CD4-positive, CD25-positive, alpha-beta regulatory T cell (primary cell): ENCODE data around the gene WIF1. TPM values are rescaled to one million over a fixed set of nuclear protein-coding genes. Genes with fewer than 3 reads are reported as not detected.

Experiments
- ATAC-seq, 2 donors: fragments of 150-1000 bp; cut with Tn5 transposase; one replicate each; pipeline ENCODE4 v1.10.0; 2021; ENCODE audit warnings: low read depth in 2 of 2, moderate number of reproducible peaks in 2 of 2, moderate library complexity in 1 of 2
- DNase-seq, 3 donors: peaks; one replicate each; pipeline versions ENCODE4 v3.0.0 to v3.0.0-alpha.2; 2012 to 2022; ENCODE audit warnings: mixed read lengths in 1 of 3
- H3K27ac ChIP-seq: one replicate; pipeline ENCODE4 v1.7.0; 2013; ENCODE audit warnings: mild to moderate bottlenecking, low read length; ENCODE audit not compliant: insufficient read depth, poor library complexity, severe bottlenecking
- H3K27me3 ChIP-seq: one replicate; pipeline ENCODE4 v1.7.0; 2013; ENCODE audit warnings: low read length; ENCODE audit not compliant: control insufficient read depth, insufficient read depth
- H3K36me3 ChIP-seq: one replicate; pipeline ENCODE4 v1.7.0; 2013; ENCODE audit warnings: mild to moderate bottlenecking, low read length, moderate library complexity; ENCODE audit not compliant: control insufficient read depth, insufficient read depth
- H3K4me1 ChIP-seq: 2 replicates; pipeline ENCODE4 v1.7.0; 2013; ENCODE audit warnings: mild to moderate bottlenecking, low read length; ENCODE audit not compliant: insufficient read depth, control insufficient read depth, poor library complexity, severe bottlenecking
- H3K4me3 ChIP-seq: one replicate; pipeline ENCODE4 v1.7.0; 2013; ENCODE audit warnings: low read depth, mild to moderate bottlenecking, low read length, moderate library complexity
- H3K9me3 ChIP-seq, 2 experiments: 1 replicate in 1 of 2; 2 replicates in 1 of 2; pipeline ENCODE4 v1.7.0; 2013; ENCODE audit warnings: low read length in 2 of 2, mild to moderate bottlenecking in 1 of 2, moderate library complexity in 1 of 2; ENCODE audit not compliant: control insufficient read depth in 2 of 2
- H3K27ac Mint-ChIP-seq, 3 donors: one replicate each; pipeline ENCODE4 v1.8.0; 2020 to 2022; ENCODE audit warnings: mild to moderate bottlenecking in 3 of 3, mixed read lengths in 3 of 3, moderate library complexity in 2 of 3
- H3K27me3 Mint-ChIP-seq: one replicate; pipeline ENCODE4 v1.8.0; 2022; ENCODE audit warnings: mild to moderate bottlenecking, mixed read lengths
- H3K36me3 Mint-ChIP-seq: one replicate; pipeline ENCODE4 v1.8.0; 2020; ENCODE audit warnings: mixed read lengths
- H3K4me1 Mint-ChIP-seq, 4 donors: one replicate each; pipeline ENCODE4 v1.8.0; 2020 to 2022; ENCODE audit warnings: mixed read lengths in 4 of 4, mild to moderate bottlenecking in 1 of 4
- H3K4me3 Mint-ChIP-seq, 4 donors: one replicate each; pipeline ENCODE4 v1.8.0; 2020 to 2022; ENCODE audit warnings: mild to moderate bottlenecking in 4 of 4, mixed read lengths in 4 of 4, moderate library complexity in 3 of 4
- H3K9me3 Mint-ChIP-seq, 7 donors: one replicate each; pipeline ENCODE4 v1.8.0; 2020 to 2022; ENCODE audit warnings: mixed read lengths in 7 of 7, mild to moderate bottlenecking in 3 of 7, moderate library complexity in 2 of 7
- polyA plus RNA-seq, 4 donors: library from polyadenylated mRNA; unstranded; fragments of 300-500 nt; fragmentation: Illumina TruSeq; gene quantifications; one replicate each; pipeline ENCODE4 v1.2.3, GENCODE V29; 2021
- total RNA-seq: library from RNA; stranded (reverse); gene quantifications from one replicate; pipeline ENCODE4 v1.2.3, GENCODE V29; 2022

The WIF1 gene
- total and polyA plus RNA-seq, 5 donors from 2014 or later, result not detected

DNA sequence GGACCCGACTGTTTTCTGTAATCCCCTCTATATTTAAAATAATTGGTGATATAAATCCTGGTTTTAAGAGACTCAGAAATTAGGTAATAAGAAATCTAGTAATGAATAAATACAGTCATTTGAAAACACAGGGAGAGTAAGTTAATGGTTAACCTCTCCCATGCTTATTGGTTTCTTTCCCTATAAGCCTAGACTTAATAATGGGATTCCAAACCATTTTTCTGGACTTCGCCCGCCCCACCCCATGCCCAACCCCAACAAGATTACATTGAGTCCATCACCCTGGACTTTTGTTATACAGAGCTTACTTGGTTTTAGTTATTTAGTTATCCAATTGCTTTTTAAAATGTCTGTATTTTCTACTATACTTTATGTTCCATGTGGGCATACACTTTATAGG lies 98.7 kb downstream of the WIF1 start:
- Histone ChIP-seq H3K27me3 (no peaks in the 10 kb centered on the region), H3K4me3 (no peak overlapping the region), H3K4me1 (no peaks in the 10 kb centered on the region), H3K9me3 (no peaks in the 10 kb centered on the region), H3K27ac (no peak overlapping the region), H3K36me3 (no peaks in the 10 kb centered on the region)
- DNase-seq, result no peak
- Mint-ChIP-seq H3K27ac (no peak overlapping the region), H3K36me3 (no peaks in the 10 kb centered on the region), H3K9me3 (peaks cover 0 to 4% (median 0%) of the 10 kb centered on the region in 7 donors), H3K27me3 (peaks cover 5% of the 10 kb centered on the region), H3K4me1 (no peaks in the 10 kb centered on the region), H3K4me3 (no peak overlapping the region)
- ATAC-seq, result no peak

GRCh38 chr12:65019696-65020234 lies 101.3 kb downstream of the WIF1 start:
- Mint-ChIP-seq H3K9me3 (peaks cover 0 to 4% (median 0%) of the 10 kb centered on the region in 7 donors), H3K36me3 (no peaks in the 10 kb centered on the region), H3K27ac (no peak overlapping the region), H3K27me3 (peaks cover 5% of the 10 kb centered on the region), H3K4me1 (no peaks in the 10 kb centered on the region), H3K4me3 (no peak overlapping the region)
- Histone ChIP-seq H3K9me3 (no peaks in the 10 kb centered on the region), H3K27ac (no peak overlapping the region), H3K27me3 (no peaks in the 10 kb centered on the region), H3K4me3 (no peak overlapping the region), H3K4me1 (no peaks in the 10 kb centered on the region), H3K36me3 (no peaks in the 10 kb centered on the region)
- DNase-seq, result no peak
- no peak for ATAC-seq

DNA sequence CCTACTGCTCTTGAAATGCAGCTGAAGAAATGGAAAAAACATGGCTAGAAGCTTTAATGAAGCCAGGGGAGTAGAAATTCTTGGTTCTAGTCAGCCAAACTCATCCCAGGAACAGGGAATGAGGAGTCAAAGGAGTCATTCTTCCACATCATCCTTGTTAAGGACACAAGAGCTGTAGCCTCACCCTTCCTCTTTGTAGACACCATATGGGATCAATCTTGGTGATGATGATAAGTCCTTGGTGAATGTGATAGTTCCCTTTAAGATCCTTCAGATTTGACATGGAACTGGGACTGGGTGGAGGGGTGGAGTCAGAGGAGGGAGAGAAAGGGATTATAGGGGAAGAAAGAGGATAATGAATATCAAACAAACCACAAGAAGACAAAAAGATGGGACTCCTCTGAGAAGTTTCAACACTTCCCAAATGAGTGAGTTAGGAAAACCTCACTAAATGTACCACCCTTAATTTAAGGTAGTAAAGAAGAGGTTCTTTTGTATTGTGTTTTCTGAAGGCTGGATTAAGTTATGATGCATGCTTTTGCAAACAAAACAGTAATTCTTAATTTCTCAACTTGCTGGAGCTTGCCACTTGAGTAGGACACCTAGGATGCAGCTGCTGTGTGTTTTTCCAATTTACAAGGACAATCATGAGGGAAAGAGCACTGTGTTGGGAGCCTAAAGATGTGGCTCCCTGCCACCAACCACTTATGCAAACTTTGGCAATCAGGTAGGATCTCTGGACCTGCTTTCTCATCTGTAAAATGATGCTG lies 104.0 kb downstream of the WIF1 start:
- Mint-ChIP-seq H3K4me1 (no peaks in the 10 kb centered on the region), H3K4me3 (no peak overlapping the region), H3K27me3 (peaks cover 10% of the 10 kb centered on the region), H3K36me3 (no peaks in the 10 kb centered on the region), H3K9me3 (peaks cover 0 to 4% (median 0%) of the 10 kb centered on the region in 7 donors), H3K27ac (no peak overlapping the region)
- Histone ChIP-seq H3K4me1 (no peaks in the 10 kb centered on the region), H3K9me3 (no peaks in the 10 kb centered on the region), H3K36me3 (no peaks in the 10 kb centered on the region), H3K4me3 (no peak overlapping the region), H3K27me3 (no peaks in the 10 kb centered on the region), H3K27ac (no peak overlapping the region)
- DNase-seq, result no peak
- no peak for ATAC-seq

GRCh38 chr12:65015850-65016249 lies 105.3 kb downstream of the WIF1 start:
- Mint-ChIP-seq H3K36me3 (no peaks in the 10 kb centered on the region), H3K4me3 (no peak overlapping the region), H3K4me1 (no peaks in the 10 kb centered on the region), H3K9me3 (peaks cover 0 to 4% (median 0%) of the 10 kb centered on the region in 7 donors), H3K27me3 (peaks cover 10% of the 10 kb centered on the region), H3K27ac (no peak overlapping the region)
- Histone ChIP-seq H3K27me3 (no peaks in the 10 kb centered on the region), H3K4me3 (no peak overlapping the region), H3K4me1 (no peaks in the 10 kb centered on the region), H3K36me3 (no peaks in the 10 kb centered on the region), H3K9me3 (no peaks in the 10 kb centered on the region), H3K27ac (no peak overlapping the region)
- ATAC-seq, result no peak
- no peak for DNase-seq

GRCh38 chr12:65014504-65015271 lies 106.4 kb downstream of the WIF1 start:
- H3K27ac Mint-ChIP-seq, result no peak overlapping the region
- no peaks in the 10 kb centered on the region for H3K4me1 Mint-ChIP-seq
- Histone ChIP-seq H3K4me1 (no peaks in the 10 kb centered on the region), H3K4me3 (no peak overlapping the region), H3K9me3 (no peaks in the 10 kb centered on the region), H3K27ac (no peak overlapping the region), H3K36me3 (no peaks in the 10 kb centered on the region), H3K27me3 (no peaks in the 10 kb centered on the region)
- no peak for ATAC-seq
- no peak overlapping the region for H3K4me3 Mint-ChIP-seq
- H3K36me3 Mint-ChIP-seq, result no peaks in the 10 kb centered on the region
- H3K9me3 Mint-ChIP-seq, result peaks cover 0 to 4% (median 0%) of the 10 kb centered on the region in 7 donors
- peaks cover 5% of the 10 kb centered on the region for H3K27me3 Mint-ChIP-seq
- DNase-seq, result no peak

DNA sequence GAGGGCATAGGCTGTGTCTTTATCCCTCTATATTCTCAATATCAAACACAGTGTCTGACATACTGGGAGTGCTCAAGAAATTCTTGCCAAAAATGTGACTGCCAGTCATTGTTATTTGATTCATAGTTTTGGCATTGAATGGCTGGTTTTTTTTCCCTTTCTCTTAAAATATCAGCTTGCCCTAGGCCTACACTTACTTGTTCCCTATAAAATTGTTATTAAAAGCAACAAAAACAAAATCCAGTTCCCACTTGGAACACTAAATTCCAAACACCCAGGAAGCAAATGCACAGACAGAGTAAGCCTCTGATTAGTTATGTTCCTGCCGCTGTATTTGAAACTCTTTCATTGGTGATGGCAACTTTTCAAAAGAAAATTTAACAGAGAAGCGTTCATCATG lies 110.7 kb downstream of the WIF1 start:
- Histone ChIP-seq H3K4me3 (no peak overlapping the region), H3K27ac (no peak overlapping the region), H3K9me3 (no peaks in the 10 kb centered on the region), H3K4me1 (no peaks in the 10 kb centered on the region), H3K27me3 (no peaks in the 10 kb centered on the region), H3K36me3 (no peaks in the 10 kb centered on the region)
- Mint-ChIP-seq H3K9me3 (peaks cover 0 to 2% (median 0%) of the 10 kb centered on the region in 7 donors), H3K27me3 (peaks cover 5% of the 10 kb centered on the region), H3K27ac (no peak overlapping the region), H3K36me3 (no peaks in the 10 kb centered on the region), H3K4me3 (no peak overlapping the region), H3K4me1 (no peaks in the 10 kb centered on the region)
- DNase-seq, result no peak
- ATAC-seq, result no peak

DNA sequence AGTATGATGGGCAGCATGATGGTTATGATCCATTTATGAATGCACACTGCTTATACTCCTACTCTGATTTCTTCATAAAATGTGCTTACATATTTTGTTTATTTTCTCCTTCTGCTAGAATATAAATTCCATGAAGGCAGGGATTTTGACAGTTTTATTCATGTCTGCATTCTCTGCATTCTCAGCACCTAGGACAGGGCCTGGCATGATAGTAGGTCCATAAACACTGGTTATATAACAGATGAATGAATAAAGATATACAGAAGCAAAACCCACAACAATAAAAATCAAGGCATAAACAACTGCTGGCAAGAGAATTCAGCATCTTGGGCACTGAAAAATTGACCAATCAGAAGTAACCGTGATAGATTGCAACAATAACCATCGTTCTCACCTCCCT lies 115.4 kb downstream of the WIF1 start:
- Mint-ChIP-seq H3K36me3 (no peaks in the 10 kb centered on the region), H3K27me3 (peaks cover 12% of the 10 kb centered on the region), H3K4me3 (no peak overlapping the region), H3K9me3 (peaks cover 0 to 4% (median 0%) of the 10 kb centered on the region in 7 donors), H3K4me1 (no peaks in the 10 kb centered on the region), H3K27ac (no peak overlapping the region)
- Histone ChIP-seq H3K36me3 (no peaks in the 10 kb centered on the region), H3K27me3 (no peaks in the 10 kb centered on the region), H3K4me1 (no peaks in the 10 kb centered on the region), H3K27ac (no peak overlapping the region), H3K4me3 (no peak overlapping the region), H3K9me3 (no peaks in the 10 kb centered on the region)
- no peak for ATAC-seq
- no peak for DNase-seq
